ENCODE results near the gene P3H2. TPM values are rescaled to one million over a fixed set of nuclear protein-coding genes. Genes with fewer than 3 reads are reported as not detected.

The P3H2 gene
- total and polyA plus RNA-seq, 9 of the 15 experiments (the other 6 are each of a cell fraction or from before 2014, with no cell fraction given), result 0.04 to 0.26 (median 0.22) TPM; not detected in 6

DNA sequence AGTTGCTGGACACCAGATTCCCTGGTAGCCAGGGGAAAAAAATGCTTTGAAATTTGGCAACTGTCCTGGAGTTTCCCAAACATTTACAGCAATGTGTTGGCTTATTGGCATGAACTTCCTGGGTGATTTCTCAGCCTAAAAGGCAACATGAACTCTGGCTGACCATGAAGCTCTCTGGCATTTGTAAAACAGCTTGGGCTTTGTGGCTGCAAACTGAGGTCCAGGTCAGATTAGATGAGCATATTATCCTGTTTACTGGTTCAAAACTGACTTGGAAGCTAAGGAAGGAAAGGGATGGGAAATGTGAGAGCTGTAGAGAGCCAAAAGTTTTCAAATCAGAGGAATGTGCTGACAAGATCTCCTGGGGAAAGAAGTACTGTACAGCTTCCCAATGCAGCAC, 139.0 kb downstream of the P3H2 start:
- H3K9me3 ChIP-seq (replicated peaks; ENCODE audit: control insufficient read depth, insufficient read depth, low read depth, low read length), result no peaks in the 10 kb centered on the region
- no peak for ATAC-seq
- ChIA-PET POLR2A (no interaction called here), CTCF (ENCODE audit: low intra/inter-chr PET ratio) (no interaction called here)
- no peak for DNase-seq (ENCODE audit: extremely low read depth in 1 of 4, low spot score in 3 of 4)
- H3K4me2 ChIP-seq (ENCODE audit: insufficient read depth, low read length), result no peak overlapping the region
- no peaks in the 10 kb centered on the region for H3K9me1 ChIP-seq (ENCODE audit: control insufficient read depth, insufficient read depth, low read length)
- intact Hi-C loops (cut with micrococcal nuclease), result no loop called here
- H3K36me3 ChIP-seq (ENCODE audit: control insufficient read depth, insufficient read depth, low read length), result no peaks in the 10 kb centered on the region
- H4K20me1 ChIP-seq (replicated peaks; ENCODE audit: control insufficient read depth, insufficient read depth, low read length), result no peaks in the 10 kb centered on the region
- TF ChIP-seq, protein P1, sequence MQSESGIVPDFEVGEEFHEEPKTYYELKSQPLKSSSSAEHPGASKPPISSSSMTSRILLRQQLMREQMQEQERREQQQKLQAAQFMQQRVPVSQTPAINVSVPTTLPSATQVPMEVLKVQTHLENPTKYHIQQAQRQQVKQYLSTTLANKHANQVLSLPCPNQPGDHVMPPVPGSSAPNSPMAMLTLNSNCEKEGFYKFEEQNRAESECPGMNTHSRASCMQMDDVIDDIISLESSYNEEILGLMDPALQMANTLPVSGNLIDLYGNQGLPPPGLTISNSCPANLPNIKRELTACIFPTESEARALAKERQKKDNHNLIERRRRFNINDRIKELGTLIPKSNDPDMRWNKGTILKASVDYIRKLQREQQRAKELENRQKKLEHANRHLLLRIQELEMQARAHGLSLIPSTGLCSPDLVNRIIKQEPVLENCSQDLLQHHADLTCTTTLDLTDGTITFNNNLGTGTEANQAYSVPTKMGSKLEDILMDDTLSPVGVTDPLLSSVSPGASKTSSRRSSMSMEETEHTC (IDR thresholded peaks at IDR 0.05), result no peak
- TF ChIP-seq ZFPM2 (CRISPR knock-in tag; IDR thresholded peaks at IDR 0.05) (no peak), ZNF239 (CRISPR knock-in tag; IDR thresholded peaks at IDR 0.05) (no peak), MYNN (IDR thresholded peaks at IDR 0.05) (no peak), MYNN (CRISPR knock-in tag; IDR thresholded peaks at IDR 0.05) (no peak), ETV1 (tag; conservative IDR thresholded peaks at IDR 0.05; ENCODE audit: low read depth) (no peak), ZNF79 (CRISPR knock-in tag; IDR thresholded peaks at IDR 0.05; ENCODE audit: low read depth) (no peak), ZNF780A (CRISPR knock-in tag; IDR thresholded peaks at IDR 0.05) (no peak), ELF4 (CRISPR knock-in tag; IDR thresholded peaks at IDR 0.05) (no peak), TAF15 (IDR thresholded peaks at IDR 0.05; ENCODE audit: low read depth, low read length) (no peak), BRD9 (IDR thresholded peaks at IDR 0.05; ENCODE audit: low read depth, partially characterized antibody) (no peak), ZNF436 (CRISPR knock-in tag; IDR thresholded peaks at IDR 0.05) (no peak), NR4A1 (CRISPR knock-in tag; IDR thresholded peaks at IDR 0.05) (no peak), NR4A1 (tag; IDR thresholded peaks at IDR 0.05) (no peak), ZKSCAN3 (CRISPR knock-in tag; IDR thresholded peaks at IDR 0.05) (no peak)
- TF ChIP-seq, protein P2, sequence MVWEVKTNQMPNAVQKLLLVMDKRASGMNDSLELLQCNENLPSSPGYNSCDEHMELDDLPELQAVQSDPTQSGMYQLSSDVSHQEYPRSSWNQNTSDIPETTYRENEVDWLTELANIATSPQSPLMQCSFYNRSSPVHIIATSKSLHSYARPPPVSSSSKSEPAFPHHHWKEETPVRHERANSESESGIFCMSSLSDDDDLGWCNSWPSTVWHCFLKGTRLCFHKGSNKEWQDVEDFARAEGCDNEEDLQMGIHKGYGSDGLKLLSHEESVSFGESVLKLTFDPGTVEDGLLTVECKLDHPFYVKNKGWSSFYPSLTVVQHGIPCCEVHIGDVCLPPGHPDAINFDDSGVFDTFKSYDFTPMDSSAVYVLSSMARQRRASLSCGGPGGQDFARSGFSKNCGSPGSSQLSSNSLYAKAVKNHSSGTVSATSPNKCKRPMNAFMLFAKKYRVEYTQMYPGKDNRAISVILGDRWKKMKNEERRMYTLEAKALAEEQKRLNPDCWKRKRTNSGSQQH (CRISPR knock-in tag; IDR thresholded peaks at IDR 0.05), result no peak
- TF ChIP-seq, protein P3, sequence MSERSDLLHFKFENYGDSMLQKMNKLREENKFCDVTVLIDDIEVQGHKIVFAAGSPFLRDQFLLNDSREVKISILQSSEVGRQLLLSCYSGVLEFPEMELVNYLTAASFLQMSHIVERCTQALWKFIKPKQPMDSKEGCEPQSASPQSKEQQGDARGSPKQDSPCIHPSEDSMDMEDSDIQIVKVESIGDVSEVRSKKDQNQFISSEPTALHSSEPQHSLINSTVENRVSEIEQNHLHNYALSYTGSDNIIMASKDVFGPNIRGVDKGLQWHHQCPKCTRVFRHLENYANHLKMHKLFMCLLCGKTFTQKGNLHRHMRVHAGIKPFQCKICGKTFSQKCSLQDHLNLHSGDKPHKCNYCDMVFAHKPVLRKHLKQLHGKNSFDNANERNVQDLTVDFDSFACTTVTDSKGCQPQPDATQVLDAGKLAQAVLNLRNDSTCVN (CRISPR knock-in tag; IDR thresholded peaks at IDR 0.05), result no peak
- TF ChIP-seq, protein P4, sequence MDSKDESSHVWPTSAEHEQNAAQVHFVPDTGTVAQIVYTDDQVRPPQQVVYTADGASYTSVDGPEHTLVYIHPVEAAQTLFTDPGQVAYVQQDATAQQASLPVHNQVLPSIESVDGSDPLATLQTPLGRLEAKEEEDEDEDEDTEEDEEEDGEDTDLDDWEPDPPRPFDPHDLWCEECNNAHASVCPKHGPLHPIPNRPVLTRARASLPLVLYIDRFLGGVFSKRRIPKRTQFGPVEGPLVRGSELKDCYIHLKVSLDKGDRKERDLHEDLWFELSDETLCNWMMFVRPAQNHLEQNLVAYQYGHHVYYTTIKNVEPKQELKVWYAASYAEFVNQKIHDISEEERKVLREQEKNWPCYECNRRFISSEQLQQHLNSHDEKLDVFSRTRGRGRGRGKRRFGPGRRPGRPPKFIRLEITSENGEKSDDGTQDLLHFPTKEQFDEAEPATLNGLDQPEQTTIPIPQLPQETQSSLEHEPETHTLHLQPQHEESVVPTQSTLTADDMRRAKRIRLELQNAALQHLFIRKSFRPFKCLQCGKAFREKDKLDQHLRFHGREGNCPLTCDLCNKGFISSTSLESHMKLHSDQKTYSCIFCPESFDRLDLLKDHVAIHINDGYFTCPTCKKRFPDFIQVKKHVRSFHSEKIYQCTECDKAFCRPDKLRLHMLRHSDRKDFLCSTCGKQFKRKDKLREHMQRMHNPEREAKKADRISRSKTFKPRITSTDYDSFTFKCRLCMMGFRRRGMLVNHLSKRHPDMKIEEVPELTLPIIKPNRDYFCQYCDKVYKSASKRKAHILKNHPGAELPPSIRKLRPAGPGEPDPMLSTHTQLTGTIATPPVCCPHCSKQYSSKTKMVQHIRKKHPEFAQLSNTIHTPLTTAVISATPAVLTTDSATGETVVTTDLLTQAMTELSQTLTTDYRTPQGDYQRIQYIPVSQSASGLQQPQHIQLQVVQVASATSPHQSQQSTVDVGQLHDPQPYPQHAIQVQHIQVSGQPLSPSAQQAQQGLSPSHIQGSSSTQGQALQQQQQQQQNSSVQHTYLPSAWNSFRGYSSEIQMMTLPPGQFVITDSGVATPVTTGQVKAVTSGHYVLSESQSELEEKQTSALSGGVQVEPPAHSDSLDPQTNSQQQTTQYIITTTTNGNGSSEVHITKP (IDR thresholded peaks at IDR 0.05; ENCODE audit: partially characterized antibody), result no peak
- H3K27ac ChIP-seq (ENCODE audit: extremely low read depth, low read depth, low read length), result no peak overlapping the region
- no peak for FAIRE-seq
- H2AFZ ChIP-seq (ENCODE audit: low read depth, low read length), result no peak overlapping the region
- no peaks in the 10 kb centered on the region for H3K27me3 ChIP-seq (ENCODE audit: control insufficient read depth in 2 of 2, insufficient read depth in 2 of 2, low read length in 2 of 2)
- no peak overlapping the region for H3K4me3 ChIP-seq
- in situ Hi-C loops (cut with MboI), result no loop called here
- no peaks in the 10 kb centered on the region for H3K4me1 ChIP-seq (replicated peaks in 1 of 2; ENCODE audit: control insufficient read depth in 2 of 2, insufficient read depth in 2 of 2, low read length in 2 of 2)
- no peak overlapping the region for H3K9ac ChIP-seq (ENCODE audit: insufficient read depth in 1 of 2, low read depth in 2 of 2, low read length in 2 of 2)
- no peaks in the 10 kb centered on the region for H3K79me2 ChIP-seq (ENCODE audit: control insufficient read depth, insufficient read depth, low read length)
- BruUV-seq (replicated peaks), result no TSS peak
